AG10803 (cell line): ENCODE data around the gene THOC7.

Source experiments
- DNase-seq: peaks from one replicate; pipeline ENCODE4 v3.0.0; 2010; ENCODE audit warnings: low read depth
- H3K4me3 ChIP-seq: 2 replicates; pipeline ENCODE4 v1.5.1; 2011; ENCODE audit warnings: mild to moderate bottlenecking, low read length, control low read depth
- TF ChIP-seq, protein P1 (sequence below): conservative IDR thresholded peaks from 2 replicates; pipeline ENCODE4 v1.5.1; 2011; ENCODE audit warnings: mild to moderate bottlenecking, low read length, control low read depth, inconsistent platforms

The THOC7 gene

DNA sequence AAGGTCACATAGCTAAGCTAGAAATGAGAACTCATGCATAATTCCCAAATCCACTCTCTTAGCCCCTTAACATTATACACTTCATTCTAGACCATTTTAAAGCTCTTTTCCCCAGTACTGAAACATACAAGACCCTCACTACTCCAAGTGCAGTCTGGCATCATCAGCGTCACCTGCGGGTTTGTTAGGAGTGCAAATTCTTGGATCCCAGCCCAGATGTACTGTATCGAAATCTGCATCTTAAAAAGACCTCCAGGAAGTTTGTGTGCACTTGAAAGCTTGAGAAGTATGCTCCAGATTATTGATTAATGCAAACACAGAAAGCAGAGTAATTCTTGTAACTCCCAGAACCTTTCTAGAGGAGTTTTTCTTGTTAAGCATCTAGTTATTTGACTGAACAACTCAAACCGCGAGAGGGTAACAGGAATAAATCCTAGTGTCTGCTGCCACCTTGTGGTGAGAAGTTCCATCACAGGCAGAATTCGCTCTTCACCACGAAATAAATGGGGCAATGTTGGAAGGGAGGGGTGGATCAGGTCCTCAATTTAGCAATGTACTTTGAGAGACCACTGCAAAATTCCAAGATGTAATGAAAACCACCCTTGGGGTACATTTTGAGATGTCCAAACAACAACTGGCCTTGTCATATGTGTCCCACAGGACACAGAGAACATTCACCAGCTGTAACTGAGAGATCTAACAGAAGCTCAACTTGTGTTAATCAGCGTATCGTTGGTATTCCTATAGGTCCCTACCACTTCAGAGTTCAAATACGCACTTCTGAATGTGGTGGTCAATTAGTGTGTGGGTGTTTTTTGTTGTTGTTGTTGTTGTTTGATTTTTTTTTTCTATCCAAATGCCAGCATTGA lies 45.1 kb downstream of the THOC7 start:
- no peak overlapping the region for H3K4me3 ChIP-seq
- TF ChIP-seq, protein P1, sequence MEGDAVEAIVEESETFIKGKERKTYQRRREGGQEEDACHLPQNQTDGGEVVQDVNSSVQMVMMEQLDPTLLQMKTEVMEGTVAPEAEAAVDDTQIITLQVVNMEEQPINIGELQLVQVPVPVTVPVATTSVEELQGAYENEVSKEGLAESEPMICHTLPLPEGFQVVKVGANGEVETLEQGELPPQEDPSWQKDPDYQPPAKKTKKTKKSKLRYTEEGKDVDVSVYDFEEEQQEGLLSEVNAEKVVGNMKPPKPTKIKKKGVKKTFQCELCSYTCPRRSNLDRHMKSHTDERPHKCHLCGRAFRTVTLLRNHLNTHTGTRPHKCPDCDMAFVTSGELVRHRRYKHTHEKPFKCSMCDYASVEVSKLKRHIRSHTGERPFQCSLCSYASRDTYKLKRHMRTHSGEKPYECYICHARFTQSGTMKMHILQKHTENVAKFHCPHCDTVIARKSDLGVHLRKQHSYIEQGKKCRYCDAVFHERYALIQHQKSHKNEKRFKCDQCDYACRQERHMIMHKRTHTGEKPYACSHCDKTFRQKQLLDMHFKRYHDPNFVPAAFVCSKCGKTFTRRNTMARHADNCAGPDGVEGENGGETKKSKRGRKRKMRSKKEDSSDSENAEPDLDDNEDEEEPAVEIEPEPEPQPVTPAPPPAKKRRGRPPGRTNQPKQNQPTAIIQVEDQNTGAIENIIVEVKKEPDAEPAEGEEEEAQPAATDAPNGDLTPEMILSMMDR: peak; percentile 84
- DNase-seq: peak; percentile 59

DNA sequence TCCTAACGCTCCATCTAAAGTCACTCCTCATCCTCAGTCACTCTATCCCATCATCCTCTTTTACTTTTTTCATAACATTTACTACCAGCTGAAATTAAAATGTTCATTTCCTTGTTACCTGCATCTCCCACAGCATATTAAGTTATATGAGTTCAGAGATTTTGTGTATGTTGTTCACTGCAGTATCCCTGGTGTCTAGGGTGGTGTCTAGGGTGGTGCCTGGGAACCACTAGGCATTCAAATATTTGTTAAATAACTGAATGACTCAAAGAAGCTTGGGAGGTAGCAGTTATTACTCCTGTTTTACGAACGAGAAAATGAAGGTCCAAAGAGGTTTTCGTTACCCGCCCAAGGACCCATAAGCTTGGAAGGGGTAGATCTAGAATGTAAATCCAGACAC lies 46.4 kb downstream of the THOC7 start:
- no peak for DNase-seq
- no peak overlapping the region for H3K4me3 ChIP-seq
- TF ChIP-seq, protein P1: no peak

DNA sequence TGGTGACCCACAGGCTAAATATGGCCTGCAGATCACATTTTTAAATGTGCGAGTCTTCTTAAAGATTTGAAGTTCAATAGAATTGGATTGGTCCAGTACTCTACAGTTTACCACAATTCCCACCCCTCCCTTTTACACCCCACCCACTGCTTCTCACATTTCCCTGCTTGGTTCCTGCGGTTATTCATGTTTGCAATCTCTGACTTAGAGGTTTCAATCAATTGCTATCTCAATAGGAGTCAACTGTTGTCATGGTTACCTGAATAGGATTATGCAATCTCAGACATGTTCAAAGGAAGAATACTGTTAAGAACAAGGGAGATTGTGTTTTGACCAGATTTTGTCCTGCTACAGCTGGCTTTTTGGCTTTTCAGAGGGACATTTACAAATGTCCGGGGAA lies 49.4 kb downstream of the THOC7 start:
- DNase-seq: no peak
- TF ChIP-seq, protein P1: no peak
- H3K4me3 ChIP-seq: no peak overlapping the region

DNA sequence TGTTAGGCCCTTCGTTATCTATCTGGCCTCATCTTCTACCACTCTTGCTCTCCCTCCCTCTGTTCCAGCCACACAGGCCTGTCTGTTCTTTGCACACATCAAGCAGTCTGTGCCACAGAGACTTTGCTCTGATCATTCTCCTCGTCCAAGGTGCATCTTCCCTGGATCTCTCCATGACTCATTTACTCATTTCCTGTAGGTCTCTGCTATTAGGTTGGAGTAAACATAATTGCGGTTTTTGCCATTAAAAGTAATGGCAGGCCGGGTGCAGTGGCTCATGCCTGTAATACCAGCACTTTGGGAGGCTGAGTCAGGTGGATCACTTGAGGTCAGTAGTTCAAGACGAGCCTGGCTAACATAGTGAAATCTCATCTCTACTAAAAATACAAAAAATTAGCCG lies 54.0 kb downstream of the THOC7 start:
- no peak overlapping the region for H3K4me3 ChIP-seq
- TF ChIP-seq, protein P1: no peak
- peak; percentile 44 for DNase-seq

DNA sequence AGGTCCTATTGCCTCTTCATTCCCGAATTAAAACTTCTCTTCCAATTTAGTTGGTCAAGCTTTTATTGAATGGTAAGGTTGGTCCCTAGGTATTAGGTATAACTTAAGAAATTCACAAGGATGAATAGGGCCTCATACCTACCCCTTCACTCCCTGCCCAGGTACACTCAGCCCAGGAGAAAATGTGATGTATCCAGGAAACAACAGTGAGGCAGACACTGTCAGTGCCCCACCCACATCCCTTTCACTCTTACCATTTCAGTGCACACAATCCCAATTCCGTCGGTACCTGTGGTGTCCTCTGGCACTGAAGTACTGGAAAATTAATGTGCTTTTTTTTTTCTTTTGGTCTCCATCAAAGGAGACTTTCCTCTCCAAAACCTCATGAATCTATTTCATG lies 55.0 kb downstream of the THOC7 start:
- no peak overlapping the region for H3K4me3 ChIP-seq
- DNase-seq: no peak
- TF ChIP-seq, protein P1: no peak

DNA sequence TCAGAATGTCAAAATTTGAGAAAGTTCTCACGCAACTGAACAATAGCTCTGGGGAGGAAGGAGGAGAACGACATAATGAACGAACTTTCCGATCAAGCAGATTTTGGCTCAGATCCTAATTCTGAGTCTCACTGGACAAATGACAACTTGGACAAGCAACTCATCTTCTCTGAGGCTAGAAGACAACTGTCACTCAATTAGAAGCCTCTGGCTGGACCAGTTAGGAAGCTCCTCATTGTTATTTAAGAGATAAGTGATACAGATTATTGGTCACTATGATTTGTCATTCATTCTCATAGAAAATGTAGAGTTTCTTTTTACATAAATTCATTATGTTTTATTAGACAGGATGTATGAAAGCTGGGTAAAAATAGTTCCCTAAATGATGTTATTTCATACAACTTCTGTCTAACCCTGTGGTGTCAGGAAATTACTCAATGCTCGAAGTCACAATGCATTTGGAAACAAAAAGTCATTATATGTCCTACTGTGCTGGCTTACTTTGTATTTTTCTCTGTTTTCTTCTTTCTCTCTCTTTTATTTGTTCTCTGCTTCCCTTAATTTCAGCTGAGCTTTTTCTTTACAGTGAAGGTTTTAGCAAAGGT lies 55.5 kb downstream of the THOC7 start:
- DNase-seq: no peak
- TF ChIP-seq, protein P1: no peak
- H3K4me3 ChIP-seq: no peak overlapping the region

DNA sequence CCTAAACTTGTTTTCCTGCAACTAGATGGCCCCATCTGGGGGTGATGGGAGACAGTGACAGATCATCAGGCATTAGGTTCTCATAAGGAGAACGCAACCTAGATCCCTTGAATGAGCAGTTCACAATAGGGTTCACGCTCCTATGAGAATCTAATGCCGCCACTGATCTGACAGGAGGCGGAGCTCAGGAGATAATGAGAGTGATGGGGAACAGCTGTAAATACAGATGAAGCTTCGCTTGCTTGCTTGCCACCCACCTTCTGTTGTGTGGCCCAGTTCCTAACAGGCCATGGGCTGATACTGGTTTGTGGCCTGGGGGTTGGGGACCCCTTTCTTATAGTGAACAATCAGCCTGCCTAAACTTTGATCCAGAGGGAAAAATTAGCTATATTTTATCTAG lies 59.7 kb downstream of the THOC7 start:
- DNase-seq: no peak
- TF ChIP-seq, protein P1: no peak
- H3K4me3 ChIP-seq: no peak overlapping the region
